Fibroblast of skin of scalp (primary cell): ENCODE measurements around the gene ARL15.
A peak's percentile ranks its signal among the peaks of the same experiment; 100 is the strongest.

Source experiments
- DNase-seq: peaks from one replicate; pipeline ENCODE4 v3.0.0-alpha.2; 2013

Gene ARL15

DNA sequence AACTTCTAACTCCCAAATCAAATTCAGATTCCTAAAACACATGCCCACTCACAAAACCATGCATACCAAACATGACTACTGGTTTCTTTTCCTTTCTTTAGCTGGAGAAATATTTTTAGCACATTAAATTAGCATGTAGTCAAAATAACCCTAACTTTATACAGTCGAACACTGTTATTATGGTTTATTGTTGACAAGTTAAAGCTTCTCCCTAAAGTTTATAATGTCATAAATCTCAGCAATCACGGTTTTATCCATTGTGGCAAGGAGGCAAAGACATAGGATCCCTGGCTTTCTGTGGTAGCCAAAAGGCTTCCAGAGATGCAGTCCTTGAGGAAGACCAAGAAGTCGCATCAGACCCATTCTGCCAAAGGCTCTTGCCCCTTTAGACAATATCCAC lies 27.5 kb downstream of the ARL15 start:
- DNase-seq, result no peak

DNA sequence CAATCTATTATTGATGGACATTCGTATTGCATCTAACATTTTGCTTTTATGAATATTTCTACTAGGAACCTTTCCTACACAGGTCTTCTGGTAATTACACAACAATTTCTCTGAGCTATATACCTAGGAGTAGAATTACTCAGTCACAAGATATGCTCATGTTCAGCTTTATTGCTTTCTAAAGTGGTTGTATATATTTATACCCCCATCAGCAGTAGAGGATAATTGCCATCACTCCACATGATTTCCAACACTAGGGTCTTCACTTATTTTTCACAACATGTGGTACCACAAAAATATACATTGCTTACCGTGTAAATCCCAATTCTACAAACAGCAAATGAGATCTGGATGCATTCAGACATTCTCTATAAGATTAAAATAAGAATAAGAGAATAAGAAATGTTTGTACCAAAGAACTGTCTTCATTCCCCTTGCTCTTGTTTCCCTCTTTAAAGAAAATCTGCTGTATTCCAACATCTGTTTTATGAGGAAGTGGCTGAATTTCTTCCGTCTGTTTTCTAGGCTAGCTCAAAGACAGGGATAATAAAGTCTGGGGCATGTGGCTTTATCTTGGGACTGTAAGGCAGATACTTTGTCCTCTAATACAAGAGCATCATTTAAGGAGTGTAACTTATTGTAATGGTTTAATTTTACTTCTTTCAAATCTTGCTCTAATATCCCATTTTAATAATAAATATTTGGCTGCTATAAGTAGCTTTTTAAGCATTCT lies 28.2 kb downstream of the ARL15 start:
- DNase-seq, result no peak

GRCh38 chr5:54279960-54280359 lies 30.4 kb downstream of the ARL15 start:
- DNase-seq, result no peak

DNA sequence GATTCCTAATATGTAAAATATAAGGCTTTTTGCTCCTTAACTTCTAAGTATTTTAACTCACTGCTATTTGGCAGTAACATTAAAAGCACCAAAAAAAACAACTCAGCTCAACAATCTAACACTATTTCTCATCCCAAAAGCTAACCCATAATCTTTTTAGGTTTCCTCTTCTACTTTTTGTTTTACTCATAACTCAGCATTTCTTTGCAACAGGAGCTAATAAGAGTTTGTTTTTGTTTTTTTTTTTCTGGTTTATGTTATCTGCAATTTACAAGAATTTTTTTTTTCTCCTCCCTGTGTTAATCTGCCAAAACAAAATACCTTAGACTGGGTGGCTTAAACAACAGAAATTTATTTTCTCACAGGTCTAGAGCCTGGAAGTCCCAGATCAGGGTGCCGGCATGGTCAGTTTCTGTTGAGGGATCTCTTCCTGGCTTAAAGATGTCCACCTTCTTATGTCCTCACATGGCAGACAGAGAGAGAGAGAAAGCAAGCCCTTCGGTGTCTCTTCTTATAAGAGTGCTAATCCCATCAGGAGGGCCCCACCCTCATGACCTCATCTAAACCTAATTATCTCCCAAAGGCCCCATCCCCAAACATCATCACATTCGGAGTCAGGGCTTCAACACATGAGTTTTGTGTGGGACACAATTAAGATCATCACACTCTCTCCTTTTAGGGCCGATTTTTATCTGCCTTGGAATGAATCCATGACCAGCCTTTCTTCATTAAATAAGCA lies 31.2 kb downstream of the ARL15 start:
- DNase-seq, result no peak

- no peak for DNase-seq
Observed at GRCh38 chr5:54278036-54278830, 32.1 kb downstream of the ARL15 start.

- no peak for DNase-seq
Observed at GRCh38 chr5:54276048-54276447, 34.3 kb downstream of the ARL15 start.

DNA sequence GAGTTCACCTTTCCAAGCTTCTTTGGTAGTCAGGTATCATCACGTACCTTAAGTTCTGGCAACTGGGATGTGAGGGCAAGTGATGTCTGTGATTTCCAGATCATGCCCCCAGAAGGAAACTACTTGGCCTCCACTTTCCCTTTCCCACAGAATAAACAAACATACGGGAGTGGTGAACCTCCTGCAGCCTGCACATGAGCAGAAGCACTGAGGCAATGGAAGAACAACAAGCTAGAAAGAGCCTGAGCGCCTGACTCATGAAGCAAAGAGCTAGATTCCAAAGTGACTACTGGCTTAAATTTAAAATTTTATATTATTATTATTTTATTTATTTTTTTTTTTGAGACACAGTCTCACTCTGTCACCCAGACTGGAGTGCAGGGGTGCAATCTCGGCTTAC lies 35.0 kb downstream of the ARL15 start:
- peak; percentile 37 for DNase-seq

DNA sequence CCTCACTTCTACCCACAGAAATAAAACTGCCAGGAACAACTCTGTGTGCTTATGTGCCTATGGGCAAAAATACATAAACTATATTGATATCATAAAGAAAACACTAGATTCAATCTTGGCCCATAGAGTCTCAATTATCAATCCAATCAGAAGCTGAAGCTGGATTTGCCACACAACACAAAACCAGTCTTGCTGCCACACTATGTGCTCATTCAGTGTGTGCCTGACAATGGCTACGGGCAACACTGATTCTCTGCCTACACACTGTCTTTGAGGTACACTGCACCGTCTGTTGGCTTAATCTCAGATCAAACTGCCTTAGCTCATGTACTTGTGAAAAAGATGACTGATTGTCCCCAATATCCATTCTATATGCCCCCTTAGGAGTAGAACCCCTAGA lies 35.4 kb downstream of the ARL15 start:
- no peak for DNase-seq

- DNase-seq, result no peak
Observed at GRCh38 chr5:54273715-54274114, 36.7 kb downstream of the ARL15 start.

DNA sequence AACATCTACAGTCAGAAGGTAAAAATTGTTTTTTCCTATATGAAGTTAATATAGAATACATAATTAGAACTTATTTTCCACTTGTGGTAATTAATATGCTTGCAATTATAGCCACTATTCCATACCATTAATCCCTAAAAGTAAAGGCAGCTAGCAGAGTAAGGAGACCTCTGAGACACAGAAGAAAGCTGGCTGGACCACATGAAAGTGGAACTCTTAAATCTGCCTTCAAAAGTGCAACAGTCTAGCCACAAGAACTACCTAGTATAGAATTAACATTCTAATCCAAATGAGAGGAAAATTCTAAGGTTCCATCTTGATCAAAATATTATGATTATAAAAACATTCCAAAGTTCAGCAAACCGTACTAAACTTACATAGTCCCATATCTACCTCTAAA lies 37.6 kb downstream of the ARL15 start:
- DNase-seq, result no peak

DNA sequence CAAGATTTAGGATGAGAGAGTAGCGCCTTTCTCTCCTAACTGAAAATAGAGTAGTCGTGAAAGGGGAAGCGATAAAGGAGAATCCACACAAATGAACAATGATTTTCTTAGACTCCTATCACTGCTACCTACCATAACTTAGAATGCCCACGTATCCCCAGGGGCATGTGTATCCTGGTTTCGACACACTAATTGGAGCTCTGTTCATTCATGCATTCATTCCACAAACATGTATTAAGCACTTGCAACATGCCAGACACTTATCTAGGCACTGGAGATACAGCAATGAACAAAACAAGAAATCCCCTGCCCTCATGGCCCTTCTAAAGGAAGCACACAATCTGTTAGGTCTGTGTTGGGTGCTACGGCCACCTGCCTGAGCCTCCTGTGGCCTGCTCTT lies 40.0 kb downstream of the ARL15 start:
- DNase-seq, result no peak

DNA sequence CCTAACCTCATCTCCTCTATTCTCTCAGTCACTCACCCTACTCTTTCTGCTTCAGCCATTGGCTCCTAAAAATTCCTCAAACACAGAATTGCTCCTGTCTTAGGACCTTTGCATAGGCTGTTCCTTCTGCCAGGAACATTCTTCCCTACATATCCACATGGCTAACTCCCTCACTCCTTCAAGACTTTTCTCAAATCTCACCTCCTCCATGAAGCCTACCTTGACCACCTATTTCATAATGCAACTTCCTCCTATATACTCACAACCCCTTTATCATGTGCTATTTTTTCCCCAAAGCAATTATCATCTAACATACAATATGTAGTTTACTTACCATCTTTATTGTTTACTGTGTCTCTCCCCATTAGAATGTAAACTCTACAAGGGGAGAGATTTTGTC lies 45.8 kb downstream of the ARL15 start:
- DNase-seq, result no peak

- no peak for DNase-seq
Observed at GRCh38 chr5:54263447-54263846, 46.9 kb downstream of the ARL15 start.

- DNase-seq, result no peak
Observed at GRCh38 chr5:54261596-54261995, 48.8 kb downstream of the ARL15 start.

DNA sequence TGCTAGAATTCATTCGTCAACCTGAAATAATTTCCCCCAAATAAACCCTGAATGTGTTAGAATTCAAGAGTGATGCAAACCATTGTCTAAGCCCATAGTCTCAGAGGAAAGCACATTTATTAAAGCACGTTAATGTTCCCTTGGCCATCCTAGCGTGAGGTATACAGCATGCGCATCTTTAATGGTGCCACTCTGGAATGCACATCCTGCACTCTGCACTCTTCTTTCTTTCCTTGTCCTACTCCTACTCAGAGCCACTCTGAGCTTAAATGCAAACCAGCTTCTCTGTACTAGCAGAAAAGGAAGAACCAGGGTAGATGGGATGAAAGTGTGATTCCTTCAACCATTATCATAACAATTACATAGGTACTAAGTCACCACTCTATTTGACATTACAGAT lies 50.4 kb downstream of the ARL15 start:
- no peak for DNase-seq

GRCh38 chr5:54259090-54259489 lies 51.3 kb downstream of the ARL15 start:
- peak; percentile 32 for DNase-seq

DNA sequence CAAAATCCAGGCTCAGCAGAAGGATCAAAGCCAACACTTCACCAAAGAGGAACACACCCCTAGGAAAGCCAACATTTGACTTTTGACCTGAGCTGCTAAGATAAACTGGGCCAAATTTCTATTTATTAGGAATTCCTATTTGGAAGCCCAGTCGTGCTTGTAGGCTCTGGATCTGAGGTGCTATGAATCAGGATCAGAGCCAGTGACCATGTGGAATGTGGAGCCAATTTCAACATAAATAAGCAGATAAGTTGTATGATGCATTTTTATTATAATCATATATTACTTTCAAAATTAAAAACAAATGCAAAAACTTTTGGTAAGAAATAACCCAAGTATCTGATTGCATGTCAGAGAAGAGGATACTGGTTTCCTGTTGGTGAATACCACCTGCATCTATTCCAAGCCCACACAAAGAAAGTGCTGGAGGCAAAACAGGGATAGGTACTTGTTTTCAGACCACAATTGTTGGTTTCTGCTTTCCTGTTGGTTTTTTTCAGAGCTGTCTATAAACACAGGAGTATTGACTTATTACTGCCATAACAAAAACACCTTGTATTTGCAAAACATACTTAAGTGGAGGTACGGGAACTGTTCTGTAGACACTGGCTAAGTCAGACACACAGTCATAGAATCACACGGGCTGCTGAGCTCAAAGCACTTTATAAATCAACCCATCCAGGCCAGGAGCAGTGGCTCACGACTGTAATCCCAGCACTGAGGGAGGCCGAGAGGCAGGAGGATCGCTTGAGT lies 52.8 kb downstream of the ARL15 start:
- DNase-seq, result no peak

- DNase-seq, result peak; percentile 9
Observed at GRCh38 chr5:54254482-54255198, 55.7 kb downstream of the ARL15 start.

- no peak for DNase-seq
Observed at GRCh38 chr5:54251981-54252380, 58.4 kb downstream of the ARL15 start.

- DNase-seq, result peak; percentile 48
Observed at GRCh38 chr5:54249210-54250028, 61.0 kb downstream of the ARL15 start.

DNA sequence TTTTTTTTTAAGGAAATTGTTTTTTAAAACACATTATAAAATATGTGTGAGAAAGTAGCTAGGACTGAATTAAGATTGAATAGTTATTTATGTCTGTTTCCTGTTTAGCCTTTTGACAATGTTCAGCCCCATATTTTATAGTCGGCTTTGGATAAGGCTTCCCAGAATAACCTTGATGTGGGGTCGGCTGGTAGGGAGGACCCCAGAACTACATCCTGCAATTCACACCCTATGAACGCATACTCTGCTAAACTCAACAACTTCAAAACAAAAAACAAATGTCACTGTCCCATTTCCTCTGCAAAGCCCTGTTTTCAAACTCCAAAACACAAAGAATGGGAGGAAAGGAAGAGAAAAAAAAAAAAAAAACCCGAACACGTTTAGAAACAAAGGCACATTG lies 63.1 kb downstream of the ARL15 start:
- DNase-seq, result no peak
